ENCODE measurements around the gene RPL3.

The RPL3 gene

GRCh38 chr22:39316440-39317083 lies 2.9 kb downstream of the RPL3 start:
- DNase-seq: peak; percentile 36 to 45

GRCh38 chr22:39315389-39315788 lies 4.0 kb downstream of the RPL3 start:
- no peak for DNase-seq

- DNase-seq: no peak
Measured at GRCh38 chr22:39314251-39314971, 5.0 kb downstream of the RPL3 start.

- no peak for DNase-seq
Measured at GRCh38 chr22:39313258-39314001, 6.0 kb downstream of the RPL3 start.

GRCh38 chr22:39312410-39312809 lies 7.0 kb downstream of the RPL3 start:
- DNase-seq: peak in 1 of 2 experiments; percentile 11

- no peak for DNase-seq
Measured at GRCh38 chr22:39311592-39312400, 7.6 kb downstream of the RPL3 start.

- DNase-seq: no peak
Measured at GRCh38 chr22:39309881-39310714, 9.3 kb downstream of the RPL3 start.

- no peak for DNase-seq
Measured at GRCh38 chr22:39309364-39309861, 10.0 kb downstream of the RPL3 start.

GRCh38 chr22:39308614-39309363 lies 10.6 kb downstream of the RPL3 start:
- no peak for DNase-seq

- no peak for DNase-seq
Measured at GRCh38 chr22:39306456-39307361, 12.7 kb downstream of the RPL3 start.

- DNase-seq: no peak
Measured at GRCh38 chr22:39303892-39304671, 15.3 kb downstream of the RPL3 start.

- DNase-seq: no peak
Measured at GRCh38 chr22:39303358-39303757, 16.1 kb downstream of the RPL3 start.

- no peak for DNase-seq
Measured at GRCh38 chr22:39302431-39302960, 16.9 kb downstream of the RPL3 start.

GRCh38 chr22:39301926-39302325 lies 17.5 kb downstream of the RPL3 start:
- DNase-seq: no peak

- no peak for DNase-seq
Measured at GRCh38 chr22:39301108-39301507, 18.3 kb downstream of the RPL3 start.

GRCh38 chr22:39300186-39300830 lies 19.1 kb downstream of the RPL3 start:
- DNase-seq: no peak

- DNase-seq: no peak
Measured at GRCh38 chr22:39299829-39300178, 19.6 kb downstream of the RPL3 start.

- DNase-seq: no peak
Measured at GRCh38 chr22:39298241-39298987, 21.0 kb downstream of the RPL3 start.

All from NCI-H2081 (cell line).